HFFc6 (cell line): ENCODE measurements around the gene NFATC2IP. TPM values are rescaled to one million over a fixed set of nuclear protein-coding genes. Genes with fewer than 3 reads are reported as not detected.
"Not testable (repeated sequence)": the region's sequence is repeated elsewhere in the genome, so short reads cannot be mapped to it uniquely, and the experiment has no call there.

Source experiments
- DNase-seq: peaks from one replicate; pipeline ENCODE4 v3.0.0-alpha.2; 2018
- H3K27ac Mint-ChIP-seq: 2 replicates; pipeline ENCODE4 v1.8.0; 2020; ENCODE audit warnings: mild to moderate bottlenecking, mixed read lengths
- H3K27me3 Mint-ChIP-seq: 2 replicates; pipeline ENCODE4 v1.8.0; 2021; ENCODE audit warnings: mild to moderate bottlenecking, moderate library complexity, mixed read lengths; ENCODE audit not compliant: insufficient read depth
- H3K36me3 Mint-ChIP-seq: 2 replicates; pipeline ENCODE4 v1.8.0; 2021; ENCODE audit warnings: low read depth, mixed read lengths
- H3K4me1 Mint-ChIP-seq: 2 replicates; pipeline ENCODE4 v1.8.0; 2020; ENCODE audit warnings: low read depth, mixed read lengths
- H3K4me3 Mint-ChIP-seq: 2 replicates; pipeline ENCODE4 v1.8.0; 2020; ENCODE audit warnings: mild to moderate bottlenecking, moderate library complexity, mixed read lengths
- H3K9me3 Mint-ChIP-seq: 2 replicates; pipeline ENCODE4 v1.8.0; 2020; ENCODE audit warnings: mild to moderate bottlenecking, mixed read lengths
- CTCF ChIP-seq: fragments of 200-600 bp; sonication (generic); IDR thresholded peaks from 2 replicates; pipeline ENCODE4 v1.5.0; 2021; ENCODE audit warnings: antibody characterized with exemption, mild to moderate bottlenecking
- total RNA-seq, 6 experiments: library from RNA; stranded (reverse); fragmentation: NEBNext Ultra II Directional; extraction: Animal tissue kit (Norgen Biotek cat#: 25700); gene quantifications; 2 replicates in 1 of 6; 3 replicates in 5 of 6; pipeline ENCODE4 v1.2.3, GENCODE V29; 2021

The NFATC2IP gene
- total RNA-seq, 6 experiments from 2014 or later, result 18.1 to 21.9 (median 19.9) TPM

- H3K9me3 Mint-ChIP-seq, result no peaks in the 10 kb centered on the region
- no peak for TF ChIP-seq CTCF
- H3K4me1 Mint-ChIP-seq, result peaks cover 9% of the 10 kb centered on the region; the same call in 1 of the 2 replicates
- no peak for DNase-seq
- peaks cover 11% of the 10 kb centered on the region for H3K27me3 Mint-ChIP-seq
- H3K27ac Mint-ChIP-seq, result no peak overlapping the region
- H3K36me3 Mint-ChIP-seq, result peaks cover 3% of the 10 kb centered on the region; the same call in 1 of the 2 replicates
- H3K4me3 Mint-ChIP-seq, result no peak overlapping the region
These were observed 12.0 kb upstream of the NFATC2IP start for GRCh38 chr16:28938721-28939120.

GRCh38 chr16:28939825-28940224, 10.9 kb upstream of the NFATC2IP start:
- not testable (repeated sequence) for H3K36me3 Mint-ChIP-seq, H3K27me3 Mint-ChIP-seq, DNase-seq, H3K4me3 Mint-ChIP-seq, H3K9me3 Mint-ChIP-seq, H3K27ac Mint-ChIP-seq, H3K4me1 Mint-ChIP-seq

GRCh38 chr16:28943281-28943680, 7.5 kb upstream of the NFATC2IP start:
- Mint-ChIP-seq H3K4me3 (no peak overlapping the region), H3K9me3 (no peaks in the 10 kb centered on the region), H3K4me1 (peaks cover 18% of the 10 kb centered on the region), H3K36me3 (no peaks in the 10 kb centered on the region), H3K27ac (no peak overlapping the region), H3K27me3 (peaks cover 7% of the 10 kb centered on the region)
- TF ChIP-seq CTCF, result no peak
- no peak for DNase-seq

- Mint-ChIP-seq H3K9me3 (no peaks in the 10 kb centered on the region), H3K4me1 (peaks cover 21% of the 10 kb centered on the region), H3K4me3 (no peak overlapping the region), H3K36me3 (no peaks in the 10 kb centered on the region), H3K27ac (no peak overlapping the region), H3K27me3 (peaks cover 4% of the 10 kb centered on the region)
- TF ChIP-seq CTCF, result no peak
- DNase-seq, result no peak
These were observed 4.1 kb upstream of the NFATC2IP start for GRCh38 chr16:28946681-28947080.

GRCh38 chr16:28951410-28951943, 740 bp downstream of the NFATC2IP start:
- Mint-ChIP-seq H3K27ac (peak overlapping the region; percentile 78), H3K4me3 (peak overlapping the region; percentile 96), H3K4me1 (peaks cover 21% of the 10 kb centered on the region), H3K27me3 (peaks cover 2% of the 10 kb centered on the region), H3K36me3 (peaks cover 2% of the 10 kb centered on the region; the same call in 1 of the 2 replicates), H3K9me3 (no peaks in the 10 kb centered on the region)
- DNase-seq, result no peak
- no peak for TF ChIP-seq CTCF

- no peak for TF ChIP-seq CTCF
- Mint-ChIP-seq H3K4me3 (no peak overlapping the region), H3K4me1 (no peaks in the 10 kb centered on the region), H3K27me3 (no peaks in the 10 kb centered on the region; the same call in 1 of the 2 replicates), H3K27ac (no peak overlapping the region), H3K9me3 (no peaks in the 10 kb centered on the region), H3K36me3 (peaks cover 8% of the 10 kb centered on the region; the same call in 1 of the 2 replicates)
- no peak for DNase-seq
These were observed 7.5 kb downstream of the NFATC2IP start for GRCh38 chr16:28958216-28958615.
